WTC11 (cell line): Measurements from ENCODE around the gene HMHB1. TPM values are rescaled to one million over a fixed set of nuclear protein-coding genes. Genes with fewer than 3 reads are reported as not detected.

Experiments
- ATAC-seq: fragments of 200-7000 bp; cut with Tn5 transposase; 2 replicates; pipeline ENCODE4 v1.10.0; 2021; ENCODE audit warnings: mild to moderate bottlenecking, moderate library complexity
- CTCF ChIA-PET: fragments of 300-600 bp; sonication (Branson Sonifier 250); formaldehyde crosslinking; loops from one replicate; lab custom pipeline; 2021; ENCODE audit warnings: antibody characterized with exemption; lab: Charles Lee
- POLR2A ChIA-PET: fragments of 350-600 bp; sonication (Branson Sonifier 250); formaldehyde crosslinking; loops from one replicate; lab custom pipeline; 2021; ENCODE audit warnings: antibody characterized with exemption; lab: Charles Lee
- DNase-seq: peaks from one replicate; pipeline ENCODE4 v3.0.0; 2021; ENCODE audit warnings: low spot score
- H3K27ac Mint-ChIP-seq: 2 replicates; pipeline ENCODE4 v1.8.0; 2021; ENCODE audit warnings: mixed read lengths
- H3K27me3 Mint-ChIP-seq: 2 replicates; pipeline ENCODE4 v1.8.0; 2021; ENCODE audit warnings: low read depth, mild to moderate bottlenecking, moderate library complexity, mixed read lengths
- H3K36me3 Mint-ChIP-seq: 2 replicates; pipeline ENCODE4 v1.8.0; 2021; ENCODE audit warnings: mixed read lengths
- H3K4me1 Mint-ChIP-seq: 2 replicates; pipeline ENCODE4 v1.8.0; 2022; ENCODE audit warnings: mixed read lengths
- H3K4me3 Mint-ChIP-seq: 2 replicates; pipeline ENCODE4 v1.8.0; 2021; ENCODE audit warnings: mild to moderate bottlenecking, moderate library complexity, mixed read lengths
- H3K9me3 Mint-ChIP-seq: 2 replicates; pipeline ENCODE4 v1.8.0; 2021; ENCODE audit warnings: mixed read lengths
- ATF1 ChIP-seq: sonication (generic); formaldehyde crosslinking; IDR thresholded peaks from 2 replicates; pipeline ENCODE4 v1.8.1; 2023; ENCODE audit warnings: mild to moderate bottlenecking, moderate library complexity, missing genetic modification reagents
- ELF4 ChIP-seq: sonication (generic); formaldehyde crosslinking; IDR thresholded peaks from 2 replicates; pipeline ENCODE4 v1.8.1; 2022; ENCODE audit warnings: low read depth, mild to moderate bottlenecking, moderate library complexity, missing genetic modification reagents
- FOXJ3 ChIP-seq: sonication (generic); formaldehyde crosslinking; IDR thresholded peaks from 2 replicates; pipeline ENCODE4 v1.9.0; 2021; ENCODE audit warnings: missing genetic modification reagents, mild to moderate bottlenecking, borderline replicate concordance
- FOXK1 ChIP-seq: sonication (generic); formaldehyde crosslinking; IDR thresholded peaks from 2 replicates; pipeline ENCODE4 v1.8.0; 2022; ENCODE audit warnings: mild to moderate bottlenecking, moderate library complexity, missing genetic modification reagents
- GABPB1 ChIP-seq: sonication (generic); formaldehyde crosslinking; IDR thresholded peaks from 2 replicates; pipeline ENCODE4 v1.8.1; 2023; ENCODE audit warnings: mild to moderate bottlenecking, missing genetic modification reagents
- GTF2I ChIP-seq: fragments of 250-450 bp; sonication (Bioruptor Pico); conservative IDR thresholded peaks from 2 replicates; pipeline ENCODE4 v1.4.0; 2021; ENCODE audit warnings: mild to moderate bottlenecking
- JUN ChIP-seq: sonication (generic); formaldehyde crosslinking; IDR thresholded peaks from 2 replicates; pipeline ENCODE4 v1.8.0; 2023; ENCODE audit warnings: mild to moderate bottlenecking, missing genetic modification reagents
- KAT7 ChIP-seq: sonication (generic); formaldehyde crosslinking; IDR thresholded peaks from 2 replicates; pipeline ENCODE4 v1.8.1; 2023; ENCODE audit warnings: missing genetic modification reagents, mild to moderate bottlenecking, borderline replicate concordance
- PRRX2 ChIP-seq: fragments of 250-450 bp; sonication (Bioruptor Pico); IDR thresholded peaks from 2 replicates; pipeline ENCODE4 v1.8.0; 2021; ENCODE audit warnings: mild to moderate bottlenecking
- RELA ChIP-seq: sonication (generic); formaldehyde crosslinking; IDR thresholded peaks from 2 replicates; pipeline ENCODE4 v1.8.1; 2022; ENCODE audit warnings: missing genetic modification reagents, mild to moderate bottlenecking, borderline replicate concordance
- RORB ChIP-seq: fragments of 250-450 bp; sonication (Bioruptor Pico); IDR thresholded peaks from 2 replicates; pipeline ENCODE4 v1.9.0; 2021; ENCODE audit warnings: mild to moderate bottlenecking
- SP1 ChIP-seq: sonication (generic); formaldehyde crosslinking; conservative IDR thresholded peaks from 2 replicates; pipeline ENCODE4 v1.8.1; 2022; ENCODE audit warnings: missing genetic modification reagents
- TEAD4 ChIP-seq: sonication (generic); formaldehyde crosslinking; IDR thresholded peaks from 2 replicates; pipeline ENCODE4 v1.8.0; 2022; ENCODE audit warnings: mild to moderate bottlenecking, missing genetic modification reagents
- TP53 ChIP-seq: sonication (generic); formaldehyde crosslinking; IDR thresholded peaks from 2 replicates; pipeline ENCODE4 v1.8.1; 2023; ENCODE audit warnings: mild to moderate bottlenecking, missing genetic modification reagents
- ZBTB21 ChIP-seq: sonication (generic); formaldehyde crosslinking; IDR thresholded peaks from 2 replicates; pipeline ENCODE4 v1.8.1; 2023; ENCODE audit warnings: mild to moderate bottlenecking, missing genetic modification reagents, borderline replicate concordance
- ZNF416 ChIP-seq: fragments of 250-450 bp; sonication (Bioruptor Pico); IDR thresholded peaks from 2 replicates; pipeline ENCODE4 v1.9.0; 2021; ENCODE audit warnings: mild to moderate bottlenecking, inconsistent platforms
- total RNA-seq: library from RNA; stranded (reverse); gene quantifications from 3 replicates; pipeline ENCODE4 v1.2.3, GENCODE V29; 2021
- TF ChIP-seq, protein P1 (sequence below): sonication (generic); formaldehyde crosslinking; IDR thresholded peaks from 2 replicates; pipeline ENCODE4 v1.8.0; 2023; ENCODE audit warnings: missing genetic modification reagents
- TF ChIP-seq, protein P2 (sequence below): sonication (generic); formaldehyde crosslinking; IDR thresholded peaks from 2 replicates; pipeline ENCODE4 v1.8.0; 2023; ENCODE audit warnings: mild to moderate bottlenecking, missing genetic modification reagents
- TF ChIP-seq, protein P3 (sequence below): sonication (generic); formaldehyde crosslinking; IDR thresholded peaks from 2 replicates; pipeline ENCODE4 v1.8.1; 2022; ENCODE audit warnings: mild to moderate bottlenecking, missing genetic modification reagents, moderate library complexity, borderline replicate concordance
- TF ChIP-seq, protein P4 (sequence below): fragments of 250-450 bp; sonication (Bioruptor Pico); conservative IDR thresholded peaks from 2 replicates; pipeline ENCODE4 v1.9.0; 2021; ENCODE audit warnings: mild to moderate bottlenecking
- TF ChIP-seq, protein P5 (sequence below): sonication (generic); formaldehyde crosslinking; IDR thresholded peaks from 2 replicates; pipeline ENCODE4 v1.8.1; 2023; ENCODE audit warnings: mild to moderate bottlenecking, missing genetic modification reagents, moderate library complexity
- TF ChIP-seq, protein P6 (sequence below): sonication (generic); formaldehyde crosslinking; IDR thresholded peaks from 2 replicates; pipeline ENCODE4 v1.8.0; 2022; ENCODE audit warnings: mild to moderate bottlenecking, missing genetic modification reagents
- TF ChIP-seq, protein P7 (sequence below): sonication (generic); formaldehyde crosslinking; IDR thresholded peaks from 2 replicates; pipeline ENCODE4 v1.8.1; 2022; ENCODE audit warnings: low read depth, mild to moderate bottlenecking, moderate library complexity, missing genetic modification reagents, borderline replicate concordance

Gene HMHB1
- total RNA-seq, 1 experiment from 2014 or later = not detected

DNA sequence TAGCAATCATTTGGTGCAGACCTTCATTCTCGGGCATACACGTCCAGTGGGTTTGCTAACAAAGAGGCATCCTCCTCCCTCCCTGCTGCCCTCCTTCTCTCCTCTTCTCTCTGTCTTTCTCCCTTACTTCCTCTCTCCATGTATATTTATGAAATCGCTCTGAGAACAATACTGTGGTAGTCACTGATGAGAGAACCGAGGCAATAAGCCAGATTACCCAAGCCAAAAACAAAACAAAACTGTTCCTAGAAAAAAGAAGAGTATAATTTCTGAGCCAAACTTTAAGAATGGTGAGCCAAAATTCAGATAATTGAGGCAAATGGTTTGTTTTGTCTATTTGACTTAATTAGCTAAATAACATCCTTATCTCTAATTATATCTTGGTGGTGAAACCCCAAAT lies 15.8 kb upstream of the HMHB1 start:
- ChIA-PET CTCF (no interaction called here), POLR2A (no interaction called here)
- Mint-ChIP-seq H3K4me1 (peaks cover 10% of the 10 kb centered on the region), H3K4me3 (no peak overlapping the region), H3K27ac (no peak overlapping the region)
- DNase-seq (no peak), ATAC-seq (no peak)
- TF ChIP-seq, protein P1, sequence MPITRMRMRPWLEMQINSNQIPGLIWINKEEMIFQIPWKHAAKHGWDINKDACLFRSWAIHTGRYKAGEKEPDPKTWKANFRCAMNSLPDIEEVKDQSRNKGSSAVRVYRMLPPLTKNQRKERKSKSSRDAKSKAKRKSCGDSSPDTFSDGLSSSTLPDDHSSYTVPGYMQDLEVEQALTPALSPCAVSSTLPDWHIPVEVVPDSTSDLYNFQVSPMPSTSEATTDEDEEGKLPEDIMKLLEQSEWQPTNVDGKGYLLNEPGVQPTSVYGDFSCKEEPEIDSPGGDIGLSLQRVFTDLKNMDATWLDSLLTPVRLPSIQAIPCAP (CRISPR knock-in tag) = no peak
- no peak for TF ChIP-seq RORB
- TF ChIP-seq KAT7 (CRISPR knock-in tag) = no peak
- TF ChIP-seq, protein P2, sequence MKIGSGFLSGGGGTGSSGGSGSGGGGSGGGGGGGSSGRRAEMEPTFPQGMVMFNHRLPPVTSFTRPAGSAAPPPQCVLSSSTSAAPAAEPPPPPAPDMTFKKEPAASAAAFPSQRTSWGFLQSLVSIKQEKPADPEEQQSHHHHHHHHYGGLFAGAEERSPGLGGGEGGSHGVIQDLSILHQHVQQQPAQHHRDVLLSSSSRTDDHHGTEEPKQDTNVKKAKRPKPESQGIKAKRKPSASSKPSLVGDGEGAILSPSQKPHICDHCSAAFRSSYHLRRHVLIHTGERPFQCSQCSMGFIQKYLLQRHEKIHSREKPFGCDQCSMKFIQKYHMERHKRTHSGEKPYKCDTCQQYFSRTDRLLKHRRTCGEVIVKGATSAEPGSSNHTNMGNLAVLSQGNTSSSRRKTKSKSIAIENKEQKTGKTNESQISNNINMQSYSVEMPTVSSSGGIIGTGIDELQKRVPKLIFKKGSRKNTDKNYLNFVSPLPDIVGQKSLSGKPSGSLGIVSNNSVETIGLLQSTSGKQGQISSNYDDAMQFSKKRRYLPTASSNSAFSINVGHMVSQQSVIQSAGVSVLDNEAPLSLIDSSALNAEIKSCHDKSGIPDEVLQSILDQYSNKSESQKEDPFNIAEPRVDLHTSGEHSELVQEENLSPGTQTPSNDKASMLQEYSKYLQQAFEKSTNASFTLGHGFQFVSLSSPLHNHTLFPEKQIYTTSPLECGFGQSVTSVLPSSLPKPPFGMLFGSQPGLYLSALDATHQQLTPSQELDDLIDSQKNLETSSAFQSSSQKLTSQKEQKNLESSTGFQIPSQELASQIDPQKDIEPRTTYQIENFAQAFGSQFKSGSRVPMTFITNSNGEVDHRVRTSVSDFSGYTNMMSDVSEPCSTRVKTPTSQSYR (CRISPR knock-in tag) = no peak
- TF ChIP-seq, protein P3, sequence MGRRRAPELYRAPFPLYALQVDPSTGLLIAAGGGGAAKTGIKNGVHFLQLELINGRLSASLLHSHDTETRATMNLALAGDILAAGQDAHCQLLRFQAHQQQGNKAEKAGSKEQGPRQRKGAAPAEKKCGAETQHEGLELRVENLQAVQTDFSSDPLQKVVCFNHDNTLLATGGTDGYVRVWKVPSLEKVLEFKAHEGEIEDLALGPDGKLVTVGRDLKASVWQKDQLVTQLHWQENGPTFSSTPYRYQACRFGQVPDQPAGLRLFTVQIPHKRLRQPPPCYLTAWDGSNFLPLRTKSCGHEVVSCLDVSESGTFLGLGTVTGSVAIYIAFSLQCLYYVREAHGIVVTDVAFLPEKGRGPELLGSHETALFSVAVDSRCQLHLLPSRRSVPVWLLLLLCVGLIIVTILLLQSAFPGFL = no peak
- TF ChIP-seq, protein P4, sequence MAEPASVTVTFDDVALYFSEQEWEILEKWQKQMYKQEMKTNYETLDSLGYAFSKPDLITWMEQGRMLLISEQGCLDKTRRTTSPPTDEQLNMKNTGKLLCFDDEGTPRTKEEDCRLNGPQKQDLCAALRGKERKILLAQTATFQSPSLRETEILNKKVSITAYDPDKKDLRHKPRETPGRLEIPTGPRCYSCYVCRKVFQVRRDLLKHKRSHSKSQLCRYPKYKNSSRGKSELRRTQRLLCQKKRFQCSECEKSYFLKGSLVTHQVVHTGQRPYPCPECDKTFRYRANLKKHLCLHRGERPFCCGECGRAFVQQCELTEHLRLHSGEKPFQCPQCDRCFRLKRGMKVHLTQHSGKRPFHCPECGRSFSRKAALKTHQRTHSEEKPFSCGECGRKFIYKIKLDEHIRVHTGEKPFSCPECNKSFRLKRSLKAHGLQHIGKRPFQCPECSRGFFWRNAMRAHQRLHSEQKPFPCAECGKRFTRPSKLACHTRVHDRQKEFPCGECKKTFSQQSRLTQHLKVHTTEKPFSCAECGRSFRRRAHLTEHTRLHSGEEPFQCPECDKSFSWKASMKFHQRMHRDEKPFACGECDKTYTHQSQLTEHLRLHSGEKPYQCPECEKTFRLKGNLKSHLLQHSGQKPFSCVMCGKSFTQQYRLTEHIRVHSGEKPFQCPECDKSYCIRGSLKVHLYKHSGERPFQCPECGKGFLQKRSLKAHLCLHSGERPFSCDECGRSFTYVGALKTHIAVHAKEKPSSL (CRISPR knock-in tag) = no peak
- no peak for TF ChIP-seq JUN
- TF ChIP-seq, protein P5, sequence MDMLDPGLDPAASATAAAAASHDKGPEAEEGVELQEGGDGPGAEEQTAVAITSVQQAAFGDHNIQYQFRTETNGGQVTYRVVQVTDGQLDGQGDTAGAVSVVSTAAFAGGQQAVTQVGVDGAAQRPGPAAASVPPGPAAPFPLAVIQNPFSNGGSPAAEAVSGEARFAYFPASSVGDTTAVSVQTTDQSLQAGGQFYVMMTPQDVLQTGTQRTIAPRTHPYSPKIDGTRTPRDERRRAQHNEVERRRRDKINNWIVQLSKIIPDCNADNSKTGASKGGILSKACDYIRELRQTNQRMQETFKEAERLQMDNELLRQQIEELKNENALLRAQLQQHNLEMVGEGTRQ = no peak
- TF ChIP-seq ELF4 (CRISPR knock-in tag) = no peak
- TF ChIP-seq, protein P6, sequence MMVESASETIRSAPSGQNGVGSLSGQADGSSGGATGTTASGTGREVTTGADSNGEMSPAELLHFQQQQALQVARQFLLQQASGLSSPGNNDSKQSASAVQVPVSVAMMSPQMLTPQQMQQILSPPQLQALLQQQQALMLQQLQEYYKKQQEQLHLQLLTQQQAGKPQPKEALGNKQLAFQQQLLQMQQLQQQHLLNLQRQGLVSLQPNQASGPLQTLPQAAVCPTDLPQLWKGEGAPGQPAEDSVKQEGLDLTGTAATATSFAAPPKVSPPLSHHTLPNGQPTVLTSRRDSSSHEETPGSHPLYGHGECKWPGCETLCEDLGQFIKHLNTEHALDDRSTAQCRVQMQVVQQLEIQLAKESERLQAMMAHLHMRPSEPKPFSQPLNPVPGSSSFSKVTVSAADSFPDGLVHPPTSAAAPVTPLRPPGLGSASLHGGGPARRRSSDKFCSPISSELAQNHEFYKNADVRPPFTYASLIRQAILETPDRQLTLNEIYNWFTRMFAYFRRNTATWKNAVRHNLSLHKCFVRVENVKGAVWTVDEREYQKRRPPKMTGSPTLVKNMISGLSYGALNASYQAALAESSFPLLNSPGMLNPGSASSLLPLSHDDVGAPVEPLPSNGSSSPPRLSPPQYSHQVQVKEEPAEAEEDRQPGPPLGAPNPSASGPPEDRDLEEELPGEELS (CRISPR knock-in tag) = no peak
- TF ChIP-seq ATF1 (CRISPR knock-in tag) = no peak
- no peak for TF ChIP-seq FOXJ3
- TF ChIP-seq RELA (CRISPR knock-in tag) = no peak
- TF ChIP-seq, all 79 proteins: peak for 0
- Mint-ChIP-seq H3K9me3 (no peaks in the 10 kb centered on the region), H3K27me3 (no peaks in the 10 kb centered on the region), H3K36me3 (no peaks in the 10 kb centered on the region)

DNA sequence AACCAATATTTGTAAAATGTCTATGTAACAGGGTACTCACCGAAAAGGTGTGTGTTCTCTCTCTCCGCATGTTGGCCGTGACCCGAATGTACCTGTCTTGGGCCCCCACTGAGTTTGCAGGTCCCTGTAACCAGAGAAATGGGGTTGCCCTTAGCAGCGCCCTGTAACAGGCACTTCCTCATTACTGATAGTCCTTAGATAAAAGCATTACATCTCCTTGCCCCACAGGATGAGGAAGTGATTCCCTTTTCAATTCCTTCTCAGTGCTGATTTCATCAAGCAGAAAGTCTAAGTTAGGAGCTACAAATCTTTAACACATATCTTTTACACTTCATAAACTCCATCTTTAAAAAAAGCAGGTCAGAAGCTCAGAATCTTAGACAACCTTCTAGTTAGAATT lies 15.2 kb upstream of the HMHB1 start:
- H3K9me3 Mint-ChIP-seq = no peaks in the 10 kb centered on the region
- H3K4me3 Mint-ChIP-seq = no peak overlapping the region
- peaks cover 10% of the 10 kb centered on the region for H3K4me1 Mint-ChIP-seq
- no peaks in the 10 kb centered on the region for H3K27me3 Mint-ChIP-seq
- POLR2A ChIA-PET = no interaction called here
- H3K36me3 Mint-ChIP-seq = no peaks in the 10 kb centered on the region
- CTCF ChIA-PET = no interaction called here
- H3K27ac Mint-ChIP-seq = no peak overlapping the region
- DNase-seq (no peak), ATAC-seq (no peak)
- TF ChIP-seq ZBTB21 (CRISPR knock-in tag) (no peak), GTF2I (CRISPR knock-in tag) (no peak), ZNF416 (no peak), ELF4 (CRISPR knock-in tag) (no peak), FOXK1 (CRISPR knock-in tag) (no peak), RELA (CRISPR knock-in tag) (no peak), SP1 (CRISPR knock-in tag) (no peak), GABPB1 (CRISPR knock-in tag) (no peak), TP53 (CRISPR knock-in tag) (no peak), PRRX2 (CRISPR knock-in tag) (no peak), TEAD4 (CRISPR knock-in tag) (no peak)
- TF ChIP-seq, protein P7, sequence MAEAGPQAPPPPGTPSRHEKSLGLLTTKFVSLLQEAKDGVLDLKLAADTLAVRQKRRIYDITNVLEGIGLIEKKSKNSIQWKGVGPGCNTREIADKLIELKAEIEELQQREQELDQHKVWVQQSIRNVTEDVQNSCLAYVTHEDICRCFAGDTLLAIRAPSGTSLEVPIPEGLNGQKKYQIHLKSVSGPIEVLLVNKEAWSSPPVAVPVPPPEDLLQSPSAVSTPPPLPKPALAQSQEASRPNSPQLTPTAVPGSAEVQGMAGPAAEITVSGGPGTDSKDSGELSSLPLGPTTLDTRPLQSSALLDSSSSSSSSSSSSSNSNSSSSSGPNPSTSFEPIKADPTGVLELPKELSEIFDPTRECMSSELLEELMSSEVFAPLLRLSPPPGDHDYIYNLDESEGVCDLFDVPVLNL (CRISPR knock-in tag) = no peak
- TF ChIP-seq, protein P6 (CRISPR knock-in tag) = no peak
